Hepatocyte (in vitro differentiated cells): ENCODE data around the gene MGLL. TPM values are rescaled to one million over a fixed set of nuclear protein-coding genes. Genes with fewer than 3 reads are reported as not detected.

Experiments
- DNase-seq: peaks from one replicate; pipeline ENCODE4 v3.0.0-alpha.2; 2016; ENCODE audit warnings: low spot score
- H2AFZ ChIP-seq: fragments of 200-600 bp; sonication (generic); 2 replicates; pipeline ENCODE4 v1.6.0; 2016; ENCODE audit warnings: antibody characterized with exemption, mild to moderate bottlenecking
- H3K27ac ChIP-seq: fragments of 200-600 bp; sonication (generic); 2 replicates; pipeline ENCODE4 v1.5.1; 2016; ENCODE audit warnings: mild to moderate bottlenecking
- H3K27me3 ChIP-seq: fragments of 200-600 bp; sonication (generic); 2 replicates; pipeline ENCODE4 v1.6.1; 2016
- H3K36me3 ChIP-seq: fragments of 200-600 bp; sonication (generic); replicated peaks from 2 replicates; pipeline ENCODE4 v1.5.1; 2016; ENCODE audit warnings: low read depth; ENCODE audit not compliant: insufficient read depth
- H3K4me1 ChIP-seq: fragments of 200-600 bp; sonication (generic); 2 replicates; pipeline ENCODE4 v1.5.1; 2016; ENCODE audit warnings: mild to moderate bottlenecking, moderate library complexity; ENCODE audit not compliant: insufficient read depth
- H3K4me2 ChIP-seq: fragments of 200-600 bp; sonication (generic); 2 replicates; pipeline ENCODE4 v1.6.0; 2016
- H3K4me3 ChIP-seq: fragments of 200-600 bp; sonication (generic); 2 replicates; pipeline ENCODE4 v1.5.1; 2016; ENCODE audit warnings: mild to moderate bottlenecking
- H3K79me2 ChIP-seq: fragments of 200-600 bp; sonication (generic); 2 replicates; pipeline ENCODE4 v1.6.0; 2017; ENCODE audit warnings: mild to moderate bottlenecking
- H3K9me2 ChIP-seq: fragments of 200-600 bp; sonication (generic); replicated peaks from 2 replicates; pipeline ENCODE4 v1.6.0; 2017; ENCODE audit warnings: mild to moderate bottlenecking; ENCODE audit not compliant: insufficient read depth
- H3K9me3 ChIP-seq: fragments of 200-600 bp; sonication (generic); 2 replicates; pipeline ENCODE4 v1.5.1; 2016; ENCODE audit warnings: low read depth, mild to moderate bottlenecking
- H4K20me1 ChIP-seq: fragments of 200-600 bp; sonication (generic); 2 replicates; pipeline ENCODE4 v1.6.0; 2016; ENCODE audit warnings: mild to moderate bottlenecking; ENCODE audit not compliant: insufficient read depth, poor library complexity, severe bottlenecking
- EZH2 ChIP-seq: fragments of 200-600 bp; sonication (generic); IDR thresholded peaks from 2 replicates; pipeline ENCODE4 v1.6.1; 2016; ENCODE audit warnings: antibody characterized with exemption, mild to moderate bottlenecking, borderline replicate concordance
- EZH2phosphoT487 ChIP-seq: fragments of 200-600 bp; sonication (generic); IDR thresholded peaks from one replicate; pipeline ENCODE4 v1.6.1; 2018; ENCODE audit warnings: antibody characterized with exemption, mild to moderate bottlenecking, low read depth, moderate library complexity; ENCODE audit not compliant: unreplicated experiment, severe bottlenecking
- WGBS: methylation state at CpG from one replicate; pipeline ENCODE4 v1.1.6; 2016; ENCODE audit warnings: low lambda C conversion rate; ENCODE audit errors: missing lambda C conversion rate; 5-methylcytosine and 5-hydroxymethylcytosine counted together
- polyA plus RNA-seq: library from polyadenylated mRNA; unstranded; fragments of >200 nt; fragmentation: Nextera tagmentation; extraction: Ambion mirVana; gene quantifications from 2 replicates; pipeline ENCODE4 v1.2.1, GENCODE V29; 2016
- total RNA-seq: library from RNA; depleted of rRNA; stranded (reverse); fragments of >200 nt; gene quantifications from 2 replicates; pipeline ENCODE4 v1.2.3, GENCODE V29; 2014
- TF ChIP-seq, protein P1 (sequence below): fragments of 200-600 bp; sonication (generic); IDR thresholded peaks from 2 replicates; pipeline ENCODE4 v1.5.1; 2016; ENCODE audit warnings: antibody characterized with exemption, mild to moderate bottlenecking; ENCODE audit not compliant: poor library complexity

MGLL gene
- total and polyA plus RNA-seq, 2 experiments from 2014 or later = 7.3 to 21.4 TPM

DNA sequence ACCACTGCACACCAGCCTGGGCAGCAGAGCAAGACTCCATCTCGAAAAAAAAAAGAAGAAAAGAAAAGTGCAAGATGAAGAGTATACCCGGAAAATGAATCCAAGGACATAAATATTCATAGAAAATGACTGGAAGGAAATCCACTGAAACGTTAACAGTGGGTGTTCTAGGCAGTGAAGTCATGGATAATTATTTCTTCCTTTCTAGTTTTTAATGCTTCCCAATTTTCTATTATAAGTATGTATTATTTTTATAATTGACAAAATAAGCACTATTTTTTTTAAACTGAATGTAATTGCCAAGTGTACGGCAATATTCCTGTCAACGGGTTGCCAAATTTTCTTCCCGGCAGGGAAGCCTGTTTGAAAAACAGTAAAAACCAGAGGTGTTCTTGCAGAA is 37.4 kb upstream of the MGLL start:
- TF ChIP-seq, protein P1, sequence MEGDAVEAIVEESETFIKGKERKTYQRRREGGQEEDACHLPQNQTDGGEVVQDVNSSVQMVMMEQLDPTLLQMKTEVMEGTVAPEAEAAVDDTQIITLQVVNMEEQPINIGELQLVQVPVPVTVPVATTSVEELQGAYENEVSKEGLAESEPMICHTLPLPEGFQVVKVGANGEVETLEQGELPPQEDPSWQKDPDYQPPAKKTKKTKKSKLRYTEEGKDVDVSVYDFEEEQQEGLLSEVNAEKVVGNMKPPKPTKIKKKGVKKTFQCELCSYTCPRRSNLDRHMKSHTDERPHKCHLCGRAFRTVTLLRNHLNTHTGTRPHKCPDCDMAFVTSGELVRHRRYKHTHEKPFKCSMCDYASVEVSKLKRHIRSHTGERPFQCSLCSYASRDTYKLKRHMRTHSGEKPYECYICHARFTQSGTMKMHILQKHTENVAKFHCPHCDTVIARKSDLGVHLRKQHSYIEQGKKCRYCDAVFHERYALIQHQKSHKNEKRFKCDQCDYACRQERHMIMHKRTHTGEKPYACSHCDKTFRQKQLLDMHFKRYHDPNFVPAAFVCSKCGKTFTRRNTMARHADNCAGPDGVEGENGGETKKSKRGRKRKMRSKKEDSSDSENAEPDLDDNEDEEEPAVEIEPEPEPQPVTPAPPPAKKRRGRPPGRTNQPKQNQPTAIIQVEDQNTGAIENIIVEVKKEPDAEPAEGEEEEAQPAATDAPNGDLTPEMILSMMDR = no peak
- no peak for TF ChIP-seq EZH2phosphoT487
- no peak for TF ChIP-seq EZH2
- no peaks in the 10 kb centered on the region for H3K9me3 ChIP-seq
- H2AFZ ChIP-seq = no peak overlapping the region
- H4K20me1 ChIP-seq = no peaks in the 10 kb centered on the region
- H3K27ac ChIP-seq = no peak overlapping the region
- H3K79me2 ChIP-seq = no peaks in the 10 kb centered on the region
- peaks cover 7% of the 10 kb centered on the region for H3K27me3 ChIP-seq
- 92% methylated on average over 6 of the region's 6 CpGs for WGBS
- H3K9me2 ChIP-seq = no peaks in the 10 kb centered on the region
- H3K4me3 ChIP-seq = no peak overlapping the region
- no peak for DNase-seq
- H3K4me2 ChIP-seq = no peak overlapping the region
- H3K4me1 ChIP-seq = no peaks in the 10 kb centered on the region
- H3K36me3 ChIP-seq = no peaks in the 10 kb centered on the region

DNA sequence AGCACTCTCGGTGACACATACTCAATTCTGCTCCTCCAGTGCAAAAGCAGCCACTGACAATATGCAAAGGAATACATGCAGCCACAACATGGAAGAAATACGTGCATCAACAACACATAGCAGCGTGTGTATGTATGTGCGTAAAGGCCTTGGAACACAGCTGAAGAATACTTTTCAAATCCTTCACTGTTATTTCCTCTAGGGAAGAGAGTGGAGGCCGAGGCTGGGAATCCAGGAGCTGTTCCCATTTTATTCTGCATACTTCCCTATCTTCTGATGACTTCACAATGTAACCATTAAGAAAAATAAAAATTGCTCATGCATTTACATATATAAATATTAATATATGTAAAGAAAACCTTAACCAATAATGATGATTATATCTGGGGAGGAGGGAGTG is 36.6 kb upstream of the MGLL start:
- H3K4me1 ChIP-seq = no peaks in the 10 kb centered on the region
- H3K9me2 ChIP-seq = no peaks in the 10 kb centered on the region
- H3K36me3 ChIP-seq = no peaks in the 10 kb centered on the region
- H2AFZ ChIP-seq = no peak overlapping the region
- no peak for TF ChIP-seq EZH2
- TF ChIP-seq EZH2phosphoT487 = no peak
- TF ChIP-seq, protein P1 = no peak
- WGBS = 94% methylated on average over 5 of the region's 5 CpGs
- H3K4me3 ChIP-seq = no peak overlapping the region
- H3K9me3 ChIP-seq = no peaks in the 10 kb centered on the region
- no peaks in the 10 kb centered on the region for H3K79me2 ChIP-seq
- no peak overlapping the region for H3K4me2 ChIP-seq
- H3K27me3 ChIP-seq = peaks cover 7% of the 10 kb centered on the region
- no peak overlapping the region for H3K27ac ChIP-seq
- H4K20me1 ChIP-seq = no peaks in the 10 kb centered on the region
- no peak for DNase-seq

DNA sequence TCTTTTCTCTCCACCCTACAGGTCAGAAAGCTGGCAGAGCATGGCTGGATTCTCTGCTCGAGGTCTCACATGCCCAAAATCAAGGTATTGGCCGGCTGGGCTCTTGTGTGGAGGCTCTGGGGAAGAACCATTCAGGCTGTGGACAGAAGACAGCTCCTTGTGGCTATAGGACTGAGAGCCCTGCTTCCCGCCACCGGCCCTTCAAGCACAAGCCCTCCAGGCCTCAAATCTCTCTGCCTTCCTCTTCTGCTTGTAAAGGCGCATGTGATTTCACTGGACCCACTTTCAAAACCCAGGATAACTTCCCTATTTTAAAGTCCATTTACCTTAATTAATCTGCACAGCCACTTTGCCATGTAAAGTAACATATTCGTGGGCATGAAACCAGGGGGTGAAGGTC is 36.2 kb upstream of the MGLL start:
- TF ChIP-seq EZH2phosphoT487 (no peak), EZH2 (no peak)
- TF ChIP-seq, protein P1 = no peak
- H3K36me3 ChIP-seq = no peaks in the 10 kb centered on the region
- no peaks in the 10 kb centered on the region for H3K9me2 ChIP-seq
- H2AFZ ChIP-seq = no peak overlapping the region
- H3K4me1 ChIP-seq = no peaks in the 10 kb centered on the region
- peaks cover 7% of the 10 kb centered on the region for H3K27me3 ChIP-seq
- H4K20me1 ChIP-seq = no peaks in the 10 kb centered on the region
- 90% methylated on average over 6 of the region's 6 CpGs for WGBS
- no peak for DNase-seq
- no peaks in the 10 kb centered on the region for H3K79me2 ChIP-seq
- H3K27ac ChIP-seq = no peak overlapping the region
- no peak overlapping the region for H3K4me2 ChIP-seq
- no peak overlapping the region for H3K4me3 ChIP-seq
- no peaks in the 10 kb centered on the region for H3K9me3 ChIP-seq

DNA sequence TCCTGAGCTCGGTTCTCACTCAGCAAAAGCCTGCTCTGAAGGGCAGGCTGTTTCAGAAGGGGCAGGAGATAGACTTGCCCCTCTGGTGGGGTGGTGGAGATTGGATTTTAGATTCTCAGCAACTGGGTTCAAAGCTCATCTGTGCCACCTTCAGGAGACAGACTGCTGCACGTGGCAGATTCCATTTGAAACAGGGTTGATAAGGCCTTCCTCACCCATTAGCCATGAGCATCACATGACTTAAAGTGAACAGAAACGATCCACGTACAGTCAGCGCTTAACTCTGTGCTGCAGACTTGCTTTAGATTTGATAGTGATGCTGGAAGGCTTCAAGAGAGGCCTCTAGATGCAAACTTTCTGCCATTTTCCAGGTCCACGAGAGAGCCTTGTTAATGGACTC is 35.0 kb upstream of the MGLL start:
- peaks cover 7% of the 10 kb centered on the region for H3K27me3 ChIP-seq
- no peaks in the 10 kb centered on the region for H3K4me1 ChIP-seq
- H3K4me3 ChIP-seq = no peak overlapping the region
- H4K20me1 ChIP-seq = no peaks in the 10 kb centered on the region
- no peaks in the 10 kb centered on the region for H3K9me2 ChIP-seq
- no peak for DNase-seq
- H3K9me3 ChIP-seq = no peaks in the 10 kb centered on the region
- no peak overlapping the region for H3K4me2 ChIP-seq
- H3K36me3 ChIP-seq = no peaks in the 10 kb centered on the region
- H3K79me2 ChIP-seq = no peaks in the 10 kb centered on the region
- WGBS = 68% methylated on average over 6 of the region's 6 CpGs
- no peak overlapping the region for H3K27ac ChIP-seq
- no peak overlapping the region for H2AFZ ChIP-seq
- TF ChIP-seq, protein P1 = no peak
